NCI-H1694 (cell line): ENCODE data around the gene ELAVL4.

Experiments used
- DNase-seq: peaks from one replicate; lab custom pipeline; 2025; lab: John Stamatoyannopoulos, UW

ELAVL4 gene

GRCh38 chr1:50180367-50180766, 71.6 kb downstream of the ELAVL4 start:
- no peak for DNase-seq

DNA sequence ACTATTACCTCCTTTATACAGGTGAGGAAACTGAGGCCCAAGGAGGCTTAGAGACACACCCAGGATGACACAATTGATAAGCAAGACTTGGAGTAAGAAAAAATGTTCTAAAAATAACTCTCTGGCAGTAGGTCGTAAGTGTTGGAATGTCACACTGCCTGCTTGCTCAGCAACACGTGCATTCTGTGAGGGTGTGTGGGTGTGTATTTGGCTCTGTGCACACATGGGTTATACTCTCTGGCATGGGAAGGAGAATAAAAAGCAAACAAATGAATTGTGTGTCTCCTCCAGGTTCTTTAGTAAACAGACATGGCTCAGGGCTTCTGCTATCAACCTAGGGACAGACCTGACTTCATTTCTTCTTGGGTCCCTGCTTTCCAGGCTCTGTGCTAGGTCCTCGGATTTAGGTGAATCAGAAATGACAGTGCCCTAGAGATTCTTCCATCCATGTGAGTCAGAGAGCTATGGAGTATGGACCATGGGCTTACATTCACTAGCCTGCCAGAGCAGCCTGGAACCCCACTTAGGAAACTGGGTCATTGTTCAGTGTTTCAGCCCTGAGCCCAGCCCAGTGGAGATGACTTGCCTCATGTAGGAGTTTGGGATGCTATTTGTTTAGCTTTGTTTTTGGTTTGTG, 72.4 kb downstream of the ELAVL4 start:
- no peak for DNase-seq

DNA sequence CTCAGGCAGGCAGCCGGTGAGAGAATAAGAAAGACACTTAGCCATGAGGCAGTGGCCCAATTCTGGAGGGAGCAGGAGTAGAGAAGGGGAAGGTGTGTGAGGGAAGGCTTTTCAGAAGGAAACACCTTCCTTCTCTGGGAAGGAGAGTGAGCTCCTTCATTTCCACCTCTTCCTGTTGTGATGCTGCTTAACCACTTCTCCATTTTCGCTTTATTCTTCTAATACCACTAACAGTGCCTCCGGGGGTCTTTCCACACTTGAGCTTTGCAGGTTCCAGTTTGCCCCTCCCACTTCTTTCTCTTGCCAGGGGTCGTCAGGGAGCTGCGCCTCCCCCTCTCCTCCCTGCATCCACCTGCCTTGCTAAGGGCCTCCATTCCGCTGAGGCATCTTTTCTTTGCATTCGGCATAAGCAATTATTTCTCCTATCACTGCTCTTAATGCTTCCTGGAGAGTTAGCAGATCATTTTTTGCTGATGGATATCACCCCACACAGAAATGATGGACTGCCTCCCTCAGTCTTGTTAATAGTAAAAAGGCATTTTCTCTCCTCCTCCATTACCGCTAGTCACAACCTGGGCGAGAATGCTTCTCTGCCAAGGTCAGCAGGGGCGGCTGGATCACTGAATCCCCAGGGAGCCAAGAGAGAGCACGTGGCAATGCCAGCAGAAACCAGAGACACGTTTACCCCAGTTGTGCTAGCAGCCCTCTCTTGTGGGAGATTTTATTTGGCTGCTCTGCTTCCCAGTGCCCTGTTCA, 74.8 kb downstream of the ELAVL4 start:
- DNase-seq = peak; percentile 42

- no peak for DNase-seq
Observed at GRCh38 chr1:50189369-50189768, 80.6 kb downstream of the ELAVL4 start.

GRCh38 chr1:50193002-50193401, 84.3 kb downstream of the ELAVL4 start:
- peak; percentile 36 for DNase-seq

GRCh38 chr1:50195205-50195604, 86.5 kb downstream of the ELAVL4 start:
- no peak for DNase-seq

- DNase-seq = no peak
Observed at GRCh38 chr1:50196081-50196480, 87.4 kb downstream of the ELAVL4 start.

DNA sequence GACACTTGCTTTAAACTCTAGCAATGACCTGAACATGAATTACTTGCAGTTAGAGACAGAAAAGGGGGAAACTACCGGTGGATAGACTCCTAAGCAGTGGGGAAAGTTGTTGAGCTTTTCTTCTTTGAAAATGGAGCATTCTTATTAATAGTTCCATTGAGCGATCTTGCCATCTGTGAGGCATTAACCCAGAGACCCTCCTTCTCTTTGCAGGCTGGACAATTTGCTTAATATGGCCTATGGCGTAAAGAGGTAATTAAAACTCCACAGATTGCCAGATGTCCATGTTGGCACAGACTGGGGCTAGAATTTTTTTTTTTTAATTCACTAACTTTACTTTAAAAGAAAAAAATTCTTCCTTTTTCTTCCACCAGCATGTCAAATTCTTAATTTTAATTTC, 88.5 kb downstream of the ELAVL4 start:
- DNase-seq = peak; percentile 13

- no peak for DNase-seq
Observed at GRCh38 chr1:50208315-50208714, 99.6 kb downstream of the ELAVL4 start.

GRCh38 chr1:50208756-50209155, 100.0 kb downstream of the ELAVL4 start:
- no peak for DNase-seq

DNA sequence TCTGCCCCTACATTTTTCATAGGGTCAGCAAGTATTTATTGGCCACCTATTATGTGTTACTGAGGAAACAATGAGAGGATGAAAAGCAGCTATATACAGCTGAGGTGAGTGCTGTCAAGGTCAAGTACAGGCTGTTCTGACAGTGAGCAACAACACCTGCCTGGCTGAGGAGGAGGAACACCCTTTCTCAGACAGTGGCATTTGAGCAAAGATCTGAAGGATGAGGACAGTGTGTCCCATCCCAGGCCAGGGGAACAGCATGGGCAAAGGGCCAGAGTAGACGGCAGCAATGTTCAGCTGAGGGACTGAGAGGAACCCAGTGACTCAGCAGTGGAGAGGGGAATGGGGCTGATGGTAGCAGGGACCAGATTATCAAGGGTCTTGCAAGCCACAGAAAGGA, 101.0 kb downstream of the ELAVL4 start:
- DNase-seq = no peak

DNA sequence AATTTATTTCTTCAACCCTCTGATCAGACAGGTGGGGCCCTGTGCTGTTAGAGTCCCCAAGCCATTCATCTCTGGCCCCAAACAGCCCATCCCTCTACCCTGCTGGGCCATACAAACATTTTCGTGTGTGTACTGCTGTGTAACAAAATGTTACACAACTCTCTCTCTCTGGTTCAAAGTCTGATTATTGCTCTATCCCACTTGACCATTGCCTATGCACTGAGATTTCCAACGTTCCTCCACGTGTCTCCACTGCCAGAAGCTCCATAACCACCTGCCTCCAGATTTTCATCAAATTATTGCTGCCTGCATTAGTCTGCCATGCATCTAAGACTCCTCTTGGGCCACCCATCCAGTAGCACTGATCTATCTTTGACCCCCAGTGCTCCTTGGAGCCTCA, 104.8 kb downstream of the ELAVL4 start:
- no peak for DNase-seq

GRCh38 chr1:50214717-50215116, 106.0 kb downstream of the ELAVL4 start:
- peak; percentile 86 for DNase-seq

DNA sequence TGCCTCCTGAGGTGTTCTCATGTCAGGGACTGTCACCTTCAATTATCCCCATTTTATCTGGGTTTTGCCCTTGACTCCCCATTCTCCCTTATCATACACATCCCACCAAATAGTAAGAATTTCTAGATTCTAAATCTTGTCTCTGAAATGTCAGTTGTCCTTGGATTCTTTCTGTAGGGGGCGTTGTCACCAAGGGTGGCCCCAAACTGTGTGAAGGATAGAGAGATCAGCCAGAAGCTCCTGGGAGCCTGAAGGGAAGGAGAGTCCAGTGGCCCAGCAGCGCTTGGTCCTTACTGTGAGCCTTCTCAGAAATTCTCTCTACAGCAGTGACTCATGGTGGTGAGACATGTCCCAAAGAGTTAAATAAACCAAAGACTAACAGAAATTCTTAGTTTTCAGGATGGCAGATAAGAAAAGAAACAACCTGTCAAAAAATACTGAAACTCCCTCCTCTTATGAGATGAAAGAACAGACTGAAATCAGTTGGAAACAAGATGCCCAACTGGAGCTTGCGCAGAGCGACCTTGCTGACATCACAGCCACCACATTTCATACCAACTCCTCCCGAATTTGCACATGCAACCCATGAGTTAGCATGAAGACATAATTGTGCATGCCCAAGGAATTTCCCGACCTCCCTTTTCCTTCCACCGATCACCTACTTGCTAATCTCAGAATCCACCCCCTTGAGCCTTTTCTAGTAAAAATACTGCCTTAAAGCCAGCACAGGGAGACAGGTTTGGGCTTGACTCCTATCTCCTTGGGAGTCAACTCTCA, 109.8 kb downstream of the ELAVL4 start:
- no peak for DNase-seq

DNA sequence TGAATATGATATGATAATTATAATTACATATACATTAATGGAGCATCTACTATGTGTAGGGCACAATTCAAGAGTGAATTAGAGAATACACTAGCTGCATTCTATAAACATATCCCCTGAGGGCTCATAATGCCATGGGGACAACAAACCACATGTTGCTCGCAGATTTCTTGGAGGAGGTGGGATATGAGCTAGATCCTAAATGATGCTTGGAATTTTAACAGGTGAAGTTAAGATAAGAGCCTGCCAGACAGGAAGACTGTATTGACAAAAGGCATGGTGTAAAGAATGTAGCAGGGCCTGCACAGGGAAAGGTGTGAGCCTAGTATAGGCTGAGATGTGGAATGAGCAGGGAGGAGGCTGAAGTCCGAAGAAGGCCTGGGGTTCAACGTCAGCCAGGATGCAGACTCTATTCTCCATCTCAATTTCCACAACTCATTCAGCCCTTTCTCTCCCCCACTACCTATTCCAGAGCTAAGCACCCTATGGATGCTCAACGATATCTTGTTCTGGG, 120.2 kb downstream of the ELAVL4 start:
- DNase-seq = no peak

- DNase-seq = no peak
Observed at GRCh38 chr1:50231209-50231608, 122.5 kb downstream of the ELAVL4 start.

GRCh38 chr1:50232336-50232735, 123.6 kb downstream of the ELAVL4 start:
- no peak for DNase-seq

- no peak for DNase-seq
Observed at GRCh38 chr1:50236656-50237055, 127.9 kb downstream of the ELAVL4 start.

DNA sequence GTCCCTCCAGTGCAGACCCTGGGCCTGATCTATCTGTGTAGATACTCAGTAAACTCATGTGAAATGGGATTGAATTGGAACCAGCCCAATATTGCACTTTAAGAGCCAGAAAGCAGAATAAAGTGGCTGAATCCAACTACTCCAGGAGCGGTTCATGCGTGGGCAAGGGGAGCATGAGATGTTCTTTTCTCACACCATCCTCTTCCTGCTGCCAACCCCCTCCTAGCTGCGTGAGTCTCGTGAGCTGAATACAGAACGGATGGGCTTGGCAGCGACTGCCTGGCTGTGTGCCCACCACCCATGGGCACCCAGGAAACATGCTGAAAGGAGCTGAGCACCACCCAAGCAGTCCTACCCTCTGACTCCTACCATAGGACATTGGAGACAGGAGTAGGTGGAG, 128.3 kb downstream of the ELAVL4 start:
- no peak for DNase-seq

- no peak for DNase-seq
Observed at GRCh38 chr1:50243939-50244338, 135.2 kb downstream of the ELAVL4 start.

DNA sequence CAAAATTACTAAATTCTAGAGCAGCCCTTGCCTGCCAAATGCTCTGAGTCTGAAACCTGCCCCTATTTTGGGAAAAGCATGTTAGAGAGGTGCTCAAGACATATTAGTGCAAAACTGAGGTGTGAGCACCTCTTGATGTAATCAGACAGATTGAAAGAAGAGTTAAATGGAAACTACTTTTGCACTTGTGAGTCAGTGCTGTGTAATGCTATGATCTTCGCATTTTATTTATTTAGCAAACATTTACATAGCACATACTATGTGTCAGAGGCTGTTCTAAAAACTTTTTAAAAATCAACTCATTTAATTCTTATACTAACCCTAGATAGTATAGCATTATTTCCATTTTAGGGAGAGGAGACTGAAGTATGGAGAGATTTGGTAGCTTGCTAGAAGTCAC, 138.1 kb downstream of the ELAVL4 start:
- DNase-seq = no peak

- DNase-seq = no peak
Observed at GRCh38 chr1:50251702-50252101, 143.0 kb downstream of the ELAVL4 start.

DNA sequence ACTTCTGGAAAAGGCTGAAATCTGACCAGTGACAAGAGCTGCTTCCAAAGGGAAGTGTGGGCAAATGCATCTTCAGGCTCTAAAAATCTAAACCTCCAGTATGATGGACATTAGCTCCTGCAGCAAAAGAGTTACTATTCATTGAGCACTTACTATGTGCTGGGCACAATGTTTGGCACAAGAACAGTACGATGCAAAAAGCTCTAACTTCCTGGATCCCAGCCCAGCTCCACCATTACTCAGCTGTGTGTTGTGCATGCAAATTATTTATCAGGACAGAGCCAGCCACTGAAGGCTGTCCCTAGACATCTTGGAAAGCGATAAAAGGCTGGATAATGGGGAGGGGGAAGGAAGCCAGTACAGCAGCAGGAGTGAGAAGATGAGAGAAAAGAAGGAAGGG, 143.5 kb downstream of the ELAVL4 start:
- no peak for DNase-seq
